ENCODE data around the gene TXN. TPM values are rescaled to one million over a fixed set of nuclear protein-coding genes. Genes with fewer than 3 reads are reported as not detected.
A peak's percentile ranks its signal among the peaks of the same experiment; 100 is the strongest.

The TXN gene
- total and polyA plus RNA-seq, 2 of the 8 experiments (the other 6 are each of a cell fraction or from before 2014, with no cell fraction given), result 297 to 419 TPM

GRCh38 chr9:110198357-110198756 lies 58.0 kb downstream of the TXN start:
- Histone ChIP-seq H3K14ac (ENCODE audit: insufficient read length) (no peak overlapping the region), H2BK120ac (replicated peaks; ENCODE audit: low read depth, low read length) (no peak overlapping the region), H3K4me2 (ENCODE audit: insufficient read depth in 1 of 2, low read depth in 2 of 2, low read length in 2 of 2) (no peak overlapping the region), H2AK5ac (ENCODE audit: low read depth, low read length) (no peak overlapping the region), H2BK20ac (ENCODE audit: low read length) (no peak overlapping the region), H3K23me2 (ENCODE audit: low read depth, low read length) (no peaks in the 10 kb centered on the region), H2BK12ac (ENCODE audit: low read depth, low read length) (no peak overlapping the region), H2BK5ac (ENCODE audit: low read depth, low read length) (no peak overlapping the region), H3K36me3 (ENCODE audit: control insufficient read depth in 2 of 4, insufficient read depth in 4 of 4, low read length in 3 of 4) (no peaks in the 10 kb centered on the region), H4K5ac (ENCODE audit: insufficient read length, low read depth, low read length) (no peak overlapping the region), H4K91ac (replicated peaks; ENCODE audit: insufficient read length, low read length) (no peak overlapping the region), H3K27ac (ENCODE audit: low read depth, low read length) (no peak overlapping the region), H3K18ac (ENCODE audit: extremely low read depth, low read length) (no peak overlapping the region), H3K4me1 (replicated peaks in 1 of 4; ENCODE audit: control insufficient read depth in 3 of 4, insufficient read depth in 4 of 4, low read length in 3 of 4) (no peaks in the 10 kb centered on the region), H3K4me3 (ENCODE audit: extremely low read depth in 1 of 4, insufficient read depth in 2 of 4, low read depth in 3 of 4, low read length in 4 of 4) (no peak overlapping the region), H3K9me3 (ENCODE audit: insufficient read depth in 2 of 2, low read depth in 1 of 2, low read length in 1 of 2) (no peaks in the 10 kb centered on the region), H3K4ac (replicated peaks; ENCODE audit: insufficient read length, low read depth, low read length) (no peak overlapping the region), H3K27me3 (replicated peaks in 1 of 4; ENCODE audit: control insufficient read depth in 3 of 4, extremely low read depth in 1 of 4, insufficient read depth in 3 of 4, low read length in 3 of 4) (no peaks in the 10 kb centered on the region), H3K23ac (ENCODE audit: insufficient read length) (no peak overlapping the region), H3K9ac (replicated peaks in 1 of 4; ENCODE audit: extremely low read depth in 1 of 4, low read depth in 3 of 4, low read length in 3 of 4) (no peak overlapping the region), H2AFZ (ENCODE audit: low read length) (no peak overlapping the region), H3K79me2 (ENCODE audit: control insufficient read depth in 1 of 2, insufficient read depth in 2 of 2, low read length in 2 of 2) (no peaks in the 10 kb centered on the region), H4K20me1 (replicated peaks in 1 of 2; ENCODE audit: control insufficient read depth in 1 of 2, insufficient read depth in 2 of 2, low read length in 2 of 2) (no peaks in the 10 kb centered on the region), H3K79me1 (ENCODE audit: low read depth, low read length) (no peaks in the 10 kb centered on the region), H4K8ac (ENCODE audit: extremely low read depth, insufficient read depth, low read length) (no peak overlapping the region), H3K56ac (replicated peaks; ENCODE audit: insufficient read length, low read depth, low read length) (no peak overlapping the region), H2BK15ac (ENCODE audit: low read length) (no peak overlapping the region)
- ChIA-PET POLR2A (ENCODE audit: partially characterized antibody) (no interaction called here), CTCF (ENCODE audit: partially characterized antibody) (interaction anchor here (1.0 to 4.7 kb wide), 9 partner anchors 9 to 45 kb away, joined by 3 to 33 read pairs (median 5); no protein-coding TSS in a partner anchor)
- peak; percentile 96 for TF ChIP-seq TBP (IDR thresholded peaks at IDR 0.05; ENCODE audit: low read depth, low read length)
- TF ChIP-seq, protein P1, sequence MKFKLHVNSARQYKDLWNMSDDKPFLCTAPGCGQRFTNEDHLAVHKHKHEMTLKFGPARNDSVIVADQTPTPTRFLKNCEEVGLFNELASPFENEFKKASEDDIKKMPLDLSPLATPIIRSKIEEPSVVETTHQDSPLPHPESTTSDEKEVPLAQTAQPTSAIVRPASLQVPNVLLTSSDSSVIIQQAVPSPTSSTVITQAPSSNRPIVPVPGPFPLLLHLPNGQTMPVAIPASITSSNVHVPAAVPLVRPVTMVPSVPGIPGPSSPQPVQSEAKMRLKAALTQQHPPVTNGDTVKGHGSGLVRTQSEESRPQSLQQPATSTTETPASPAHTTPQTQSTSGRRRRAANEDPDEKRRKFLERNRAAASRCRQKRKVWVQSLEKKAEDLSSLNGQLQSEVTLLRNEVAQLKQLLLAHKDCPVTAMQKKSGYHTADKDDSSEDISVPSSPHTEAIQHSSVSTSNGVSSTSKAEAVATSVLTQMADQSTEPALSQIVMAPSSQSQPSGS (IDR thresholded peaks at IDR 0.05; ENCODE audit: low read length), result no peak
- 90% methylated on average over 12 of the region's 12 CpGs; no CpG with 5 or more reads in 1 of the 2 experiments for WGBS, 2 experiments (ENCODE audit: extremely low coverage in 1 of 2, insufficient coverage in 1 of 2, insufficient read length in 1 of 2, insufficient replicate concordance in 2 of 2, low coverage in 1 of 2, low lambda C conversion rate in 2 of 2, missing lambda C conversion rate in 1 of 2)
- FAIRE-seq (no peak), DNase-seq (ENCODE audit: low read depth in 1 of 2, low spot score in 2 of 2) (peak in 1 of 2 experiments; percentile 50)

All from H1 (cell line).